Measurements from ENCODE around the gene RCN2. TPM values are rescaled to one million over a fixed set of nuclear protein-coding genes. Genes with fewer than 3 reads are reported as not detected.
"Not testable (repeated sequence)": the region's sequence is repeated elsewhere in the genome, so short reads cannot be mapped to it uniquely, and the experiment has no call there.

Gene RCN2
- total RNA-seq, 4 donors from 2014 or later: 12.7 to 34.3 (median 18.5) TPM

GRCh38 chr15:76898102-76898501, 33.4 kb upstream of the RCN2 start:
- H3K36me3 ChIP-seq: no peaks in the 10 kb centered on the region
- intact Hi-C loops (cut with DNase I; ENCODE audit: low total_unique reads): no loop called here
- no peaks in the 10 kb centered on the region for H3K9me3 ChIP-seq
- H3K27me3 ChIP-seq: no peaks in the 10 kb centered on the region
- DNase-seq: no peak
- TF ChIP-seq CTCF (IDR thresholded peaks at IDR 0.05) (no peak), POLR2A (IDR thresholded peaks at IDR 0.05) (no peak), POLR2AphosphoS5 (IDR thresholded peaks at IDR 0.05) (no peak), EP300 (IDR thresholded peaks at IDR 0.05; ENCODE audit: low read depth) (no peak)
- H3K4me3 ChIP-seq: no peak overlapping the region
- peaks cover 0 to 4% (median under 1%) of the 10 kb centered on the region in 4 donors for H3K4me1 ChIP-seq
- in situ Hi-C loops (cut with MboI; ENCODE audit: low pct_ligation_motif_present in 1 of 4, low pct_unique_long_range_greater_than_20kb in 1 of 4, low sequenced_read_pairs in 3 of 4): no loop called here
- 72 to 73% methylated on average over 3 to 4 of the region's 4 CpGs for WGBS, 2 donors (ENCODE audit: low coverage in 1 of 2)
- no peak overlapping the region for H3K27ac ChIP-seq

GRCh38 chr15:76899176-76899930, 32.2 kb upstream of the RCN2 start:
- intact Hi-C loops (cut with DNase I; ENCODE audit: low total_unique reads); H3K27ac ChIP-seq; in situ Hi-C loops (cut with MboI; ENCODE audit: low pct_ligation_motif_present in 1 of 4, low pct_unique_long_range_greater_than_20kb in 1 of 4, low sequenced_read_pairs in 3 of 4); H3K36me3 ChIP-seq; H3K4me3 ChIP-seq; H3K9me3 ChIP-seq; DNase-seq; H3K27me3 ChIP-seq: not testable (repeated sequence)
- peaks cover 0 to 13% (median 12%) of the 10 kb centered on the region in 4 donors for H3K4me1 ChIP-seq
- 91 to 93% methylated on average over 8 to 39 of the region's 39 CpGs for WGBS, 2 donors (ENCODE audit: low coverage in 1 of 2)

DNA sequence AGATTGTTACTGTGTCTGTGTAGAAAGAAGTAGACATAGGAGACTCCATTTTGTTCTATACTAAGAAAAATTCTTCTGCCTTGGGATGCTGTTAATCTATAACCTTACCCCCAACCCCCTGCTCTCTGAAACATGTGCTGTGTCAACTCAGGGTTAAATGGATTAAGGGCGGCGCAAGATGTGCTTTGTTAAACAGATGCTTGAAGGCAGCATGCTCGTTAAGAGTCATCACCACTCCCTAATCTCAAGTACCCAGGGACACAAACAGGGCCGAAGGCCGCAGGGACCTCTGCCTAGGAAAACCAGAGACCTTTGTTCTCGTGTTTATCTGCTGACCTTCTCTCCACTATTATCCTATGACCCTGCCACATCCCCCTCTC, 31.6 kb upstream of the RCN2 start:
- H3K4me3 ChIP-seq; H3K27me3 ChIP-seq; H3K36me3 ChIP-seq; H3K9me3 ChIP-seq; in situ Hi-C loops (cut with MboI; ENCODE audit: low pct_ligation_motif_present in 1 of 4, low pct_unique_long_range_greater_than_20kb in 1 of 4, low sequenced_read_pairs in 3 of 4); DNase-seq; H3K27ac ChIP-seq; intact Hi-C loops (cut with DNase I; ENCODE audit: low total_unique reads): not testable (repeated sequence)
- H3K4me1 ChIP-seq: peaks cover 0 to 15% (median 14%) of the 10 kb centered on the region in 4 donors
- 87% methylated on average over 2 of the region's 6 CpGs; no CpG with 5 or more reads in 1 of the 2 donors for WGBS, 2 donors (ENCODE audit: low coverage in 1 of 2)

DNA sequence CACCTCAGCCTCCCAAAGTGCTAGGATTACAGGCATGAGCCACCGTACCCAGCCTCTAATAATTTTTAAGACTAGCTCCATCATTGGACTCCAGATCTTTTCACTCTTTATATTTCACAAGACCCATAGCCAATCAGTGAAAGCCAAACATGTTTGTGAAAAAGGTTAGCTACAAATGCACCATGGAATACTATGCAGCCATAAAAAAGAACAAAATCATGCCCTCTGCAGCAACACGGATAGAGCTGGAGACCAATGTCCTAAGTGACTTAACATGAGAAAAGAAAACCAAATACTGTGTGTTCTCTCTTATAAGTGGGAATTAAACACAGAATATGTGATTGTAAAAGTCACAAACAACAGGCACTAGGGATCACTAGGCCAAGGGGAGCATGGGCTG, 29.6 kb upstream of the RCN2 start:
- no peaks in the 10 kb centered on the region for H3K27me3 ChIP-seq
- no peak overlapping the region for H3K27ac ChIP-seq
- 94 to 98% methylated on average over 2 of the region's 2 CpGs for WGBS, 2 donors (ENCODE audit: low coverage in 1 of 2)

DNA sequence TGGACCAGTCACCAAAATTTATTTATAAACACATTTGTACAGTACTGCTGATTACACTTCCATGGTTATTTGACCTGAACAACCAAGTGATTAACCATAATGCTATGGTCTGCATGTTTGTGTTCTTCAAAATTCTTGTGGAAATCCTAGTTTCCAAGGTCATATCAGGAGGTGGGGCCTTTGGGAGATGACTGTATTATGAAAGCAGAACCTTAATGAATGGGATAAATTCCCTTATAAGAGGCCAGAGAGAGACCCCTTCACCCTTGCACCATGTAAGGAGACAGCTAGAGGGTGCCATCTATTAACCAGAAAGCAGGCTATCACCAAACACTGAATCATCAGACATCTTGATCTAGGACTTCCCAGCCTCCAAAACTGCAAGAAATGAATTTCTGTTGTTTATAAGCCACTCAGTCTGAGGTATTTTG, 28.3 kb upstream of the RCN2 start:
- no peak for DNase-seq
- Histone ChIP-seq H3K4me3 (no peak overlapping the region), H3K9me3 (no peaks in the 10 kb centered on the region), H3K36me3 (no peaks in the 10 kb centered on the region), H3K4me1 (peaks cover 8 to 24% (median 22%) of the 10 kb centered on the region in 4 donors), H3K27ac (peak overlapping the region; percentile 1 to 89 (median 48)), H3K27me3 (no peaks in the 10 kb centered on the region)
- no peak for TF ChIP-seq POLR2AphosphoS5 (IDR thresholded peaks at IDR 0.05)
- peak in 1 of 5 experiments; percentile 9 for TF ChIP-seq CTCF (IDR thresholded peaks at IDR 0.05)
- in situ Hi-C loops (cut with MboI; ENCODE audit: low pct_ligation_motif_present in 1 of 4, low pct_unique_long_range_greater_than_20kb in 1 of 4, low sequenced_read_pairs in 3 of 4) (no loop called here), intact Hi-C loops (cut with DNase I; ENCODE audit: low total_unique reads) (no loop called here)

More for the DNA sequence above, 29.6 kb upstream of the RCN2 start:
- in situ Hi-C loops (cut with MboI; ENCODE audit: low pct_ligation_motif_present in 1 of 4, low pct_unique_long_range_greater_than_20kb in 1 of 4, low sequenced_read_pairs in 3 of 4) (no loop called here), intact Hi-C loops (cut with DNase I; ENCODE audit: low total_unique reads) (no loop called here)
- TF ChIP-seq CTCF (IDR thresholded peaks at IDR 0.05) (no peak), EP300 (IDR thresholded peaks at IDR 0.05; ENCODE audit: low read depth) (no peak), POLR2A (IDR thresholded peaks at IDR 0.05) (no peak), POLR2AphosphoS5 (IDR thresholded peaks at IDR 0.05) (no peak)
- H3K4me3 ChIP-seq: no peak overlapping the region
- peaks cover 8 to 24% (median 22%) of the 10 kb centered on the region in 4 donors for H3K4me1 ChIP-seq
- no peak for DNase-seq
- H3K9me3 ChIP-seq: no peaks in the 10 kb centered on the region
- H3K36me3 ChIP-seq: no peaks in the 10 kb centered on the region

All from transverse colon (tissue), 4 donors.